NT2/D1 (cell line): ENCODE results near the gene NLRP8.

Experiments used
- SUZ12 ChIP-seq: IDR thresholded peaks from 2 replicates; pipeline ENCODE4 v1.6.1; 2011; ENCODE audit not compliant: insufficient read length, insufficient read depth; ENCODE audit errors: extremely low read depth
- YY1 ChIP-seq: IDR thresholded peaks from 2 replicates; pipeline ENCODE4 v1.6.1; 2011; ENCODE audit not compliant: insufficient read length, insufficient read depth

DNA sequence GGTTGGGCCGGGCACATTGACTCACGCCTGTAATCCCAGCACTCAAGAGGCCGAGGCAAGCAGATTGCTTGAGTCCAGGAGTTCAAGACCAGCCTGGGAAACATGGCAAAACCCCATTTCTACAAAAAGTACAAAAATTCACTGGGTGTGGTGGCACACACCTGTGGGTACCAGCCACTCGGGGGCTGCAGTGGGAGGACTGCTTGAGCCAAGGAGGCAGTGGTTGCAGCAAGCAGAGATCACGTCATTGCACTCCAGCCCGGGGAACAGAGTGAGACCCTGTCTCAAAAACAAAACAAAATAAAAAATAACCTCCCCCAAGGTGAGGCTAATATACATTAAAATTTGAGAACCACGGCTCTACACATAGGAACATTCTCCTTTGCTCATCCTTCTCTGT is 40.3 kb upstream of the NLRP8 start:
- TF ChIP-seq SUZ12 (no peak), YY1 (no peak)
